Smooth muscle cell of the brain vasculature (primary cell): ENCODE data around the gene RGR.
A peak's percentile ranks its signal among the peaks of the same experiment; 100 is the strongest.

Experiments
- DNase-seq: peaks from one replicate; pipeline ENCODE4 v3.0.0-alpha.2; 2012; ENCODE audit warnings: low read depth, low spot score

The RGR gene

DNA sequence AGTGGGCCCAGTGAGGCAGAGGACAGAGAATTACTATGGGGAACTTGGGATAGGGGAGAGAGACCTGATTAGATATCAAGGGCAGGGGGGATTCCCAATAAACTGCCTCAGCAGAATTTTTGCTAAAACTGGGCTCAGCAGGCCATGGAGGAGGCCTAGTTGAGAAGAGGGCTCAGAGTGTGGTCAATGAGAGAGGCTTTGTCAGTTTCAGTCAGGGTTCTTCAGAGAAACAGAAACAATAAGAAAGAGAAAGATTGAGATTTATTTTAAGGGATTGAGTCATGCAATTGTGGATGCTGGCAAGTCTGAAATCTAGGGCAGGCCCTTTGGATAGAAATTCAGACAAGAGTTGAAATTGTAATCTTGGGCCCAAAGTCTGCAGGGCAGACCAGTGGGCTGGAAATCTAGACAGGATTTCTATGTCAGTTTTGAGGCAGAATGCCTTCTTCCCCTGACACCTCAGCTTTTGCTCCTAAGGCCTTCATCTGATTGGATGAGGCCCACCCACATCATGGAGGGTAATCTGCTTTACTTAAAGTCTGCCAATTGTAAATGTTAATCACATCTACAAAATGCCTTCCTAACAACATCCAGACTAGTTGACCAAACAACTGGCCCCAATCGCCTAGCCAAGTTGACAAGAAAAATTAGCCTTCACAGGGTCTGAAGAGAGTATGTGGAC, 50.1 kb downstream of the RGR start:
- DNase-seq: no peak

DNA sequence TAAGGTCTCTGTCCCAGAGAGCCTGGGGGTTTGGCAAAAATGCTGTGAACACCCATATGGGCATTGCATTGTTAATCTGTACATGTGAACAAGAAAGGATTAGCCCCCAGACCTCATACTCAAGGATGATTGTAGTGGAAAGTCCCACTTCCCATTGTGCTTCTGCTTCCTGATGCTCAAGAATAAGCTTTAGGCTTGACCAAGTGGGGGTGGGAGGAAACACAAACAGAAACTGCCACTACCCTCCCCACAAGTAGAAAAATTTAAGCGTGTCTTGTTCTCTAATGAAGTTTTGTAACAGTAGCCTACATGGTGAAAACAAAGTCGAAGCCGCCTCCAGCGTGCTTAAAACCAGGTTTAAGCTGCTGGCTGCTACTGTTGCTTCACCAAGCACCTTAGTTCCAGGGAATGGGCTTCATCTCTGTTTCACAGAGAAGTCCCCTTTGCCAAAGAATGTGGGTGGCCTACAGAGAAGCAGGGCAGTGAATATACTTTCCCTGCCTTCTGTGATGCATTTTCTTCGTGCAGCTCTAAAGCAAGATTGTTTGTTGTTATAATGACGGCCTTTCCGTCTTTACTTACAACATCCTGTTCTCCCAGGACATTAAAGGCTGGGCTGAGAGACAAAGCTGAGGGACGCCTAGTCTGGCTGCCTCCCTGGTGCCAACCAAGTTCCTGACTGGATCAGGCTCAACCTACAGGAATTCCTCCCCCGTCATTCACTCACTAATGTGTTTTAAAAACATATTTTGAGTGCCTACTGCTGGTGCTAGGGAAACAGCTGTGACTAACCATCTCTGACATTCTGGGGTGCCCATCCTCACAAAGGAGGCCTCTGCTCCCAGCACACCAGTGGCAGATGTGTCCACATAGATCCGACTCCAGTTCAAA, 51.5 kb downstream of the RGR start:
- peak; percentile 64 for DNase-seq

DNA sequence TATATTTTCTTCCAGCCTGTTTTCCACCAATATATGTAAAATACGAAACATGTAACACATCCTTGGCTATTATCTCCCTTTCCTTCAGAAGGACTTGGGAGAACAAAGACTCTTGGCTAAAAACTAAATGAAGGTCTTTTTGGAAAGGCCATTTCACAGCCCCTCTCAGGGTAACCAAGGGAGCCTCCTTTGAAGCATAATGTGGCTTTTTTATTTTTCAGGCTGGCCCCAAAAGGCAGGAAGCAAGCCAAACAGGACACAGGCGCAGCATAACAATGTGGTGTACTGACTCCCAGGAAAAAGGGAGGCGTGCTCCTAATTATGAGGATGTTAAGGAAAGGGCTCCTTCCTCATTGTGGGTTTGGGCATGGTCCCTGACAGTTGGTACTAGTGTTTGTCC, 53.2 kb downstream of the RGR start:
- DNase-seq: no peak

DNA sequence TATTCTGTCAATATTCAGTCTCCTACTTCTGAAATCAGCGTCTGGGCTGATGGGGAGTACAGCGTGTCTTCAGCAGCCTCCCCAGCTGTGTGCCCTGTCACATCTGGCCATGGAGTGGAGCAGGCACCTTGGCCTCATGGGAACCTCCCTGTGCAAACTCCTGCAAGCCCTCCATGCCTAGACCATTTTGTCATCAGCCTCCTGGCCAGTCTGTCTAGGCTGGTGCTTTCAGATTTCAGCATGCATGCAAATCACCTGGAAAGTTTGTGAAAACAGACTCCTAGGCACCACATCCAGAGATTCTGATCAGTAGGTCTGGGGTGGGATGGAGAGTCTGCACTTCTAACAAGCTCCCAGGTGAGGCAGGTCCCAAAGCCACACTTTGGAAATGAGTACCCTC, 57.4 kb downstream of the RGR start:
- DNase-seq: no peak

DNA sequence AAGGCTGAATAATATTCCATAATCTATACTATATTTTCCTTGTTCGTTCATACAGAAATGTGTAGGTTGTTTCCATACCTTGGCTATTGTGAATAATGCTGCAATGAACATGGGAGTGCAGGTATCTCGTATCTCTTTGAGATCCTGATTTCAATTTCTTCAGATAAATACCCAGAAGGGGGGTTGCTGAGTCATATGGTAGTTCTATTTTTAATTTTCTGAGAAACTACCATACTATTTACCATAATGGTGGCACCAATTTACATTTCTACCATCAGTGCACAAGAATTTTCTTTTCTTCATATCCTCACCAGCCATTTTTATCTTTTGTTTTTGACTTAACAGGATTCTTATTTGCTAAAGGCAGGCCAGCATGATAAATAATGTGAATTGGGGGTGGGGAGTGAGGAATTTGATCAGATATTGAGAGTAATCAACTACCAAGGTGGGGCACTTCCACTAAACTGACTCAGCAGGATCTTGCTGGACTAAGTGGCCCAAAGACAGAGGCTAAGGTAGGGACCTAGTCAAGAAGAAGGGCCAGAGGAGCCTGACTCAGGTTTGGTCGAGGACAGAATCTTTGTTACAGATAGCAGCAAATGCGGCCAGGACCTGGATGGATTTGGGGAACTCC, 62.0 kb downstream of the RGR start:
- DNase-seq: no peak

DNA sequence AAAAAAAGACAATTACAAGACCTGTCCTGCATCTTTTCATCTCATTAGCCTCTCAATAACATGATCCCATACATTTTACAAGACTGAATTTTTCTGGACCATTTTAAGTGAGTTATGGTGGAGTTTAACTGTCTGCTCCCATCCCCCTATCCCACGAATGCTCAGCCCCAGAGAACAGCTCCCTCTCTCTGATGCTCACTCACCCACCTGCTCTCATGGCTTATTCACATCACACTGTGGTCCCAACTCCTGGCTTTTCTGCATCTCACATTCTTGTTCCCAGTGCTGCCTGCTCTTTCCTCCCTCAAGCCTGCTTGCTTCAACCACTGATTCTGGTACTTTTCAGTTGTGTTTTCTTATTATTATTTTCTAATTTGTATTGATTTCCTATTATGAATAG, 63.2 kb downstream of the RGR start:
- DNase-seq: no peak

DNA sequence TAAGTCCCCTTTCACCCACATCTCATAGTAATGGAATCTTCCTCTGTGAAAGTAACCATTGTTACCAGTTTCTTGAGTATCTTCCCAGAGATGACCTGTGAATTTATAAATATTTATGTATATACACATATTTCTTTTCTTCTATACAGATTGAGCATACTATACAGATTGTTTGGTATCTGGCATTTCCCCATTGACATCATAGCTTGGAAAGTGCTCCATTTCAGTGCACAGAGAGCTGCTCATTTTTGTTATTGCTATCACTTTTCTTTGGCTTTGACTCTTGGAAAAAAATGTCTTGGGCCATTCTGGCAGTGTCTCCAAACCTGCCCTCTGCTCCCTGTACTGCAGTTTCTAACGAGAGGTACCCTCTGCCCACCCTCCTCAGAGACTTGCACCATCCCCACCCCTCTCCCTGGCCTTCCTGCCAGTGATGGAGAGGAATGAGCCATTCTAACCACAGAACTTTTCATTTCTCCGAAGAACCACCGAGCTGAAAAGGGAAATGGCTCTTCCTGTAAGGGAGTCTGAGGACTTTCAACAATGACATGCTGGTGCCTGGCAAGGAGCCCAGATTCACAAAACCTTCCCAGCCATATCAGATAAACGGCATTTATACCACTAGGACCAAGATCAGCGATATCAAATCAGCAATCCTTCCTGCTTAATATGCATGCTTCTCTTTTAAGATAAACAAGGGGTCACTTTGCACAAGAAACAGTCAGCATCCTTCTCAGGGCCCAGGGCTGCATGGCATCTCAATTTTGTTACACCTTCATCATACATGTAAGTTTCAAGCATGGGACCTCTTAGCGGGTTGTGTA, 63.8 kb downstream of the RGR start:
- peak; percentile 45 for DNase-seq
